ENCODE results near the gene DNAAF1.

GRCh38 chr16:84180519-84181140, 35.5 kb downstream of the DNAAF1 start:
- TF ChIP-seq FOSL2 (IDR thresholded peaks at IDR 0.05; ENCODE audit: borderline replicate concordance, low read depth) (no peak), CTCF (IDR thresholded peaks at IDR 0.05) (no peak), MAX (IDR thresholded peaks at IDR 0.05; ENCODE audit: low read depth) (no peak), MXI1 (IDR thresholded peaks at IDR 0.05; ENCODE audit: low read depth, low read length) (no peak), PBX3 (IDR thresholded peaks at IDR 0.05) (no peak), JUND (IDR thresholded peaks at IDR 0.05) (no peak), ELF1 (IDR thresholded peaks at IDR 0.05) (no peak), EP300 (IDR thresholded peaks at IDR 0.05; ENCODE audit: borderline replicate concordance in 1 of 2, low read depth in 1 of 2, low read length in 1 of 2) (no peak), SMC3 (IDR thresholded peaks at IDR 0.05; ENCODE audit: low read depth, low read length) (no peak), REST (IDR thresholded peaks at IDR 0.05; ENCODE audit: low read depth, low read length) (no peak), TAF1 (IDR thresholded peaks at IDR 0.05; ENCODE audit: borderline replicate concordance, low read depth, low read length) (no peak), RAD21 (IDR thresholded peaks at IDR 0.05; ENCODE audit: low read length) (no peak), EZH2phosphoT487 (IDR thresholded peaks at IDR 0.05; ENCODE audit: borderline replicate concordance, low read depth) (no peak)
